HG03159 (cell line): ENCODE data around the gene KIAA0586.
"Not testable (repeated sequence)": the region's sequence is repeated elsewhere in the genome, so short reads cannot be mapped to it uniquely, and the experiment has no call there.

ENCODE experiments used
- ATAC-seq: cut with Tn5 transposase; IDR thresholded peaks from one replicate; pipeline ENCODE4 v1.9.1; 2021; ENCODE audit warnings: mild to moderate bottlenecking, moderate library complexity; ENCODE audit not compliant: unreplicated experiment

Gene KIAA0586

DNA sequence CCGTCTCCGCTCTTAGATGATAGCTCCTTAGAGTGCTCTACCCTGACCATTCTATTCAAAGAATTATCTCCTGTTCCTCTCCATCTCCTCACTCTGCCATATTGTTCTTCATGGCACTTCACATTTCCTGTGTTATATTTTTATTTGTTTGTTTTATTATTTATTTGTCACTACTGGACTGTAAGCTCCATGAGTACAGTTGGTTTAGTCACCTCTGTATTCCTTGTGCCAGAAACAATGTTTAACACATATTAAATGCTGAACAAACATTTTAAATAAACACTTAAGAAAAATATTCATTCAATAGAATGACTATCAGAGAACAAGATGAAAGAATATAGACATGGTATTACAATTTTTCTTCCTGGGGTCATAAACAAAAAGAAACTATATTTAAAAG, 35.6 kb downstream of the KIAA0586 start:
- no peak for ATAC-seq

DNA sequence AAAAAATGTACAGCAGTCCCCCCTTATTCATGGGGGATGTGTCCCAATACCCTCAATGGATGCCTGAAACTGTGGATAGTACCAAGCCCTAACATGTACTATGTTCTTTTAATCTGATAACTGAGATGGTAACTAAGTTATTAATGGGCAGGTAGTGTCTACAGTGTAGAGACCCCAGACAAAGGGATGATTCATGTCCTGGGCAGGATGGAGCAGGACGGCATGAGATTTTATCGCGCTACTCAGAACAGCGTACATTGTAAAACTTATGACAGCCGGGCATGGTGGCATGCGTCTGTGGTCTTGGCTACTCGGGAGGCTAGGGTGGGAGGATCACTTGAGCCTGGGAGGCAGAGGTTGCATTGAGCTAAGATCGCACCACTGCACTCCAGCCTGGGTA, 37.1 kb downstream of the KIAA0586 start:
- no peak for ATAC-seq

DNA sequence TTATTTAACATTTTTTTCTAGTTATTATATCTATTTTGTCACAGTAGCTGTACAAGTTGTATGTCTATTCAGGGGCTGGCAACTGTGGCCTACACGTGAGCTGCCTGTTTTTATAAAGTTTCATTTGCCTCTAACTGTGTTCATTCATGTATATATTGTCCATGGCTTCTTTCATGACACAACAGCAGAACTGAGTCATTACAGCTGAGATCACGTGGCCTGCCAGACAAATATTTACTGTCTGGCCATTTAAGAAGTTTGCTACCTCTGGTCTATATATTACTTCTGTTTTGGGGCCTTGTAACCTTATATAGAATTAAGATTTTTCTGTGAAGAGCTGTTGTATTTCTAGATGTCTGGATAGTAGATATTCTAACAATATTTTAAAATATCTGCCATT, 37.9 kb downstream of the KIAA0586 start:
- no peak for ATAC-seq

DNA sequence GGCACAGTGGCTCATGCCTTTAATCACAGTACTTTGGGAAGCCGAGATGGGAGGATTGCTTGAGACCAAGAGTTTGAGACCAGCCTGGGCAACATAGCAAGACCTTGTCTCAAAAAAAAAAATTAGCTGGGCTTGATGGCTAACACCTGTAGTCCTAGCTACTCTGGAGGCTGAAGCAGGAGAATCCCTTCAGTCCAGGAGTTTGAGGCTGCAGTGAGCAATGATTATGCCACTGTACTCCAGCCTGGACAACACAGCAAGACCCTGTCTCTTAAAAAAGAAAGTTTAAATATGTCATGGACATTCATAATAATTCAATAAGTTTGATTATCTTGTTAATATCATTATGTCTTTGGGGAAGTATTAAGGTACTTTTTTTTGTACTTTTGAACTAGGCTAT, 38.9 kb downstream of the KIAA0586 start:
- no peak for ATAC-seq

DNA sequence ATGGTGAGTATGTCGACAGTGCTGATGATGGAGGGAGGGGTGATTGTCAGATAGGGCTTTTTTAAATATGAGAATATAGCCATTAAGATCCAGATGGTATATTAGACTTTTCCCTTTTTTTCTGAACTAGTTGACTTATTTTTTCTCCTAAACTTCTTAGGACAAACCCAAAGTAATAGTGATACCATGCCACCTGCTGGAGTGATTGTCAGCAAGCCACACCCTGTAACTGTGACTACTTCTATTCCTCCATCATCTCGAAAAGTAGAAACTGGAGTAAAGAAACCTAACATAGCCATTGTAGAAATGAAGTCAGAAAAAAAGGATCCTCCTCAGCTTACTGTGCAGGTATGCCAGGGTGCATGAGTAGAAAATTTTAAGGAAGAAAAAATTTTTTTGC, 40.1 kb downstream of the KIAA0586 start:
- ATAC-seq, result no peak

DNA sequence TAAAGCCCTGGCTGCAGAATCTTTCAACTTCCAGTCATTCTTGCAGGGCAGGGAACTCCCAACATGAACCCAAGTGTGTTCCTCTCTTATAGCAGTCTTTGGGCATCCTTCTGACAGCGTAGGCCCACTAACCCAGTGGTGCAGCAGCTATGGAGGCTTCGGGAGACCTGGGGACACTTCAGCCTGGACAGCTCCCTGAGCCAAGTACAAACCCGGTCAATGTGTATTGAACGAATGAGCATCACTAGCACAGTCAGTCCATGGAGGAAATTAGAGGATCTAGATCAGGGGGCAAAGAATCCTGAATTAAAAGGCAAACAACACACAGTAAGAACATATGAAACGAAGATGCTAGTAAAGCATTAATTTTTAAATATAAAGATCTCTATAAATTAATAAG, 41.8 kb downstream of the KIAA0586 start:
- no peak for ATAC-seq

DNA sequence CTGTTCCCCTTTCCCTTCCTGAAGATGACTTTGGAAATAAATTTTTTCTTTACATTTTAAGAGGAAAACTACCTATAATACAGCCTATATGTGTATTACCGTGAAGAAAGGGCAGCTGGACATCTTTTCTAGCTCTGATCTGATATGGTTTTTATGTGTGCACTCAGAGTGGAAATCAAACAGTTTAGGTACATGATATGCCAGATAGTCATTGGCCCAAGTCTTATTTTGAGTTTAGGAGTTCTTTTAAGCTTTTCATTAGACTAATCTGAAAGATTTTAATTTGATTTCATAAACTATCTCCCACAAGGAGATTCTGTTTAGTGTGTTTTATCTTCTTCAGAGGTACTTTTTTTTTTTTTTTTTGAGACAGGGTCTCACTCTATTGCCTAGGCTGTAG, 48.8 kb downstream of the KIAA0586 start:
- ATAC-seq, result no peak

DNA sequence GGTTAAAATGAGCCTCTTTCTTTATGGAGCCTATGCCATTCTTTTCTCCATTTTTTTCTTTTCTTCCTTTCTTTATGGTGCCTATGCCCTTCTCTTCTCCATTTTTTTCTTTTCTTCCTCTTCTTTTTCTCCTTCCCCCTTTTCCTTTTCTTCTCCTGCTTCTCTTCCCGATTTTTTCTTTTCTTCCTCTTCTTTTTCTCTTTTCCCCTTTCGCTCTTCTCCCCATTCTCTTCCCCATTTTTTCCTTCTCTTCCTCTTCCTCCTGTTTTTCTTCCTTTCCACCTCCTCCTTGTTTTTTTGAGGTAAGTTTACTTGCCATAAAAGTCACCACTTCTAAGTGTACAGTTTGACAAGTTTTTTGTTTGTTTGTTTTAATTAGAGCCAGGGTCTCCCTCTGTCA, 50.1 kb downstream of the KIAA0586 start:
- no peak for ATAC-seq

DNA sequence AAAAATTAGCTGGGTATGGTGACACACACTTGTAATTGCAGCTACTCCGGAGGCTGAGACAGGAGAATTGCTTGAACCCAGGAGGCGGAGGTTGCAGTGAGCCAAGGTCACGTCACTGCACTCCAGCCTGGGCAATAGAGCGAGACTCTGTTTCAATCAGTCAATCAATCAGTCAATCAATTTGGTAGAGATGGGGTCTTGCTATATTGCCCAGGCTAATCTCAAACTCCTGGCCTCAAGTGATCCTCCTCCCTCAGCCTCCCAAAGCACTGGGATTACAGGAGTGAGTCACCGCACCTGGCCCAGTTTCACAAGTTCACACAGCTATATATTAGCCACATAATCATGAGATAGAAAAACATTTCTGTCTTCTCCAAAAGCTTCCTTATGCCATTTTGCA, 50.8 kb downstream of the KIAA0586 start:
- ATAC-seq, result not testable (repeated sequence)

DNA sequence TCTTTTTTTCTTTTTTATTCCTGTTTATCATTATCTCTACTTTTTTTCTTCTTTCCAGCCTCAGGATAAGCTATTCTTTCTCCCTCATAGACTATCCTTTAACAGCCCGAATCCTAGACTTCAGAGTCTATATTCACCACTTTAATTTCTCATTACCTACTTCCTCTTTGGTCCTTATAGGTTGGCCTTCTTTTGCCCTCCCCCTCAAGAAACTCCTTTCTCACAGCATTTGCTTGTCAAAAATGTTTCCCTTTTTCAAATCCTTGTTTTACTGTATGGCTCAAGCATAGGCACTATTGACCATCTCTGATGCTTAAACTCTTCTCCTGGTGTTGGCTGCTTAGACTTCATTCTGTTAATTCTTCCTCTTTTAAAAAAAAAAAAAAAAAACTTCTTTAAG, 52.5 kb downstream of the KIAA0586 start:
- no peak for ATAC-seq

DNA sequence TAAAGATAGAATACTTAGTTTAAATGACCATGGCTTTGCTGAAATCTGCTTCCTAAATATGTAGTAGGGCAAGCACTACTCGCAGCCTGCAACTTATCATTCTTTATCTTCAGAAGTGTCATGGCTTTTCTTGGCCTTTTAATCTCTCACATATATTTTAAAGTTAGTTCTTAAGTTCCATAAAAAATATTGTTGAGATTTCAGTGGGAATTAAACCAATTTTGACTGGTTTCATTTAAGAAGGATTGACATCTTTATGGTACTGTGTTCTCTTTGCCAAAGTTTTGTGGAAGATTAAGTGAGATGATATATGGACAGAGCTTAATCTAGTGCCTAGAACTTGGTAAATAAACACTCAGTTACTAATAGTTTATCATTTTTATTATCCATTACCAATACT, 56.7 kb downstream of the KIAA0586 start:
- no peak for ATAC-seq

DNA sequence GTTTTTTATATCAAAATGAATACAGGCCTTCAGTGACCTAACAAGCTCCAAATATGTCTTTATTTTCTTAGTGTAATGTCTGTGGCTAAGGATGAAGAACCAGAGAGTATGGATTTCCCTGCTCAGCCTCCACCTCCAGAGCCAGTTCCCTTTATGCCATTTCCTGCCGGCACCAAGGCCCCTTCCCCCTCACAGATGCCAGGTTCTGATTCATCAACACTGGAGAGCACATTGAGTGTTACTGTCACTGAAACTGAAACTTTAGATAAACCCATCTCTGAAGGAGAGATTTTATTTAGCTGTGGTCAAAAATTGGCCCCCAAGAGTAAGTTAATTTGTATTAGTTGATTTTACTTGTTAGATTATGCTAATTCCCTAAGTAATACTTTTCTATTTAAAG, 61.0 kb downstream of the KIAA0586 start:
- no peak for ATAC-seq

DNA sequence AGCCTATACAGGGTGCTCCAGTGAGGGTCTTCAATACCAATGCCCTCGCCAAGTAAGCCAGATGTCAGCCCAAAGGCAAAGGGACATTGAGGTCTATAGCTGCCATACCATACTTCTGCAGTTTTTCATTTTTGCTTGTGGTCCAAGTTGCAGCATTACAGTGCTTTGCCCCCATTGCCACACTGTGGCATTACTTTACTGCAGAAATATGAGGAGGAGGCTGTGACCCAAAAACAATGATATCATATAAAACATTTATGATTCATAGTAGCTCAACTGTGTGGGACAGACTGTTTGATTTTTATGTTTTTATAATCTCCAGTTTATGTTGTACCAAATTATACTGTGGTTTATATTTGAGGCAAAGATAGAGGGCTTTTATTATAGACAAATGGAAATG, 64.1 kb downstream of the KIAA0586 start:
- no peak for ATAC-seq

DNA sequence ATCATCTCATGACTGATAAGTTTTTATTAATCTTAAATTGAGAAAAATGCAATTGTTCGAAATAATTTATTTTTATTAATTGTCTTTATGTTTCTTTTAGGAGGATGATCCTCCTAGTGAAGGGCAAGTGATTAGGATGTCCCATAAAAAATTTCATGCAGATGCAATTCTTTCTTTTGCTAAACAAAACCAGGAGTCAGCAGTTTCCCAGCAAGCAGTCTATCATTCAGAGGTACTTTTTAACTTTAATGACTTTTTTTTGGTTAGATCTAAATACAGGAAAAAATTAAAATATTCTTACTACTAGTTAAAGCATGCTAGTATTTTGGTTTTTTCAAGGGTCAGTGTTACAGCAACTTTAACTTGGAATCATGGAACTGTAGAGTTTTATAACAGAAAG, 64.5 kb downstream of the KIAA0586 start:
- no peak for ATAC-seq

DNA sequence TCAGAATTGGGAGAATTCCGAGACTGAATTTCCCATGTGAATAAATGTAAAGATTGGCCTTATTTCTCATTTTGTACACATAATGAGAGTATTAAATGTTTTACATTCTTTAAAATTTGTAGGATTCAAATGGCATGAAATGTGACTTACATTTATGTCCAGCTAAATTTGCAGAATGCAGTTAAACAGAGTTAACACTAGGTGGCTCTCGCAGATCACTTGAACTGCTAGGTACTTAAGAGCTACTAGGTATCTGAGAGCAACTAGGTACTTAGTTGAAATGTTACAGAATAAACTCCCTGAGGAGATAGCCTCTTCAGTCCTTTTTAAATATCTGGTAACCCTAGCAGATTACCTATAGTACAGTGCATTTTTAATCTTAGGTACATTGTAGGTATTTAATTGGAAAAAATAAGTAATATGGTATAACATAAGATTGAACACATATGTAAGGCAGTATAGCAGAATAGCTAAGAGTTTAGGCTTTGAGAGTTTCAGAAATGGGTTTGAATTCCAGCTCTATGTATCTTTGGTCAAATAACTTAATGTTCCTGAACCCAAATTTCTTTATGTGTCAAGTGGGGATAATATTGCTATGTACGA, 73.8 kb downstream of the KIAA0586 start:
- no peak for ATAC-seq

DNA sequence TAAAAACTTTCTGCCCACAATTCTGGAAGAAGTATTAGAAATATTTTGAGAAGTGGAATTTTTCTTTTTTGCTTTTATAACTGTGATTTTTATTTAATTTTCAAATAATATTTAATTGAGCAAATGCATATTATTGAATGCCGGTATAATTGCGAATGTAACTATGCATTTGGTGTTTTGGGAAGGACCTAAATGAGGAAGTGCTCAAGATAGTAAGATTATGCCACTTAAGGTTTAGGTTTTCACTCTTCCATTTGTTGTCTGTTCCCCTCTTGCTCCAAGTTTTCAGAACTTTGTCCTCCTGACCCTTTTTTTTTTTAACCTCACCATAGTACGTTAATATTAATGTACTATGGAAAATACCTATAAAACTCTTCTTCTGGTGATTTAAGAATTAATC, 85.8 kb downstream of the KIAA0586 start:
- ATAC-seq, result no peak

DNA sequence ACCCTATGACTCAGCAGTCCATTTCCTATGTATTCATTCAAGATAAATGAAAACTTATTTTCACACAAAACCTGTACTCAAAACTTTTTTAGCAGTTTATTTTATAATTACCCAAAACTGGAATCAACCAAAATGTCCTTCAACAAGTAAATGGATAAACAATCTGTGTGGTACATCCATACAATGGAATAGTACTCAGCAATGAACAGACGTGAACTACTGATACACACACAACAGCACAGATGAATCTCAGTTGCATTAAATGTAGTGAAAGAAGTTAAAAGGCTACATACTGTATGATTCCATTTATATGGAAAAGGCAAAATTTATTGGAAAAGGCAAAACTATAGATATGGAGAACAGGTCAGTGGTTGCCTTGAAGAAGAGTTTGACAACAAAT, 90.1 kb downstream of the KIAA0586 start:
- no peak for ATAC-seq

DNA sequence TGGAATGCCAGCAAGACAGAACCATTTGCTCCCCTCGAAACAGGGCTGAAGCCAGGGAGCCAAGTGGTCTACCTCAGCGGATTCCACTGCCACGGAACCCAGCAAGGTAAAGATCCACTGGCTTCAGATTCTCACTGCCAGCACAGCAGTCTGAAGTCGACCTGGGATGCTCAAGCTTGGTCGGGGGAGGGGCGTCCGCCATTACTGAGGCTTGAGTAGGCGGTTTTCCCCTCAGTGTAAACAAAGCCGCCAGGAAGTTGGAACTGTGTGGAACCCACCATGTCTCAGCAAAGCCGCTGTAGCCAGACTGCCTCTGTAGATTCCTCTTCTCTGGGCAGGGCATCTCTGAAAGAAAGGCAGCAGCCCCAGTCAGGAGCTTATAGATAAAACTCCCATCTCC, 98.2 kb downstream of the KIAA0586 start:
- not testable (repeated sequence) for ATAC-seq

DNA sequence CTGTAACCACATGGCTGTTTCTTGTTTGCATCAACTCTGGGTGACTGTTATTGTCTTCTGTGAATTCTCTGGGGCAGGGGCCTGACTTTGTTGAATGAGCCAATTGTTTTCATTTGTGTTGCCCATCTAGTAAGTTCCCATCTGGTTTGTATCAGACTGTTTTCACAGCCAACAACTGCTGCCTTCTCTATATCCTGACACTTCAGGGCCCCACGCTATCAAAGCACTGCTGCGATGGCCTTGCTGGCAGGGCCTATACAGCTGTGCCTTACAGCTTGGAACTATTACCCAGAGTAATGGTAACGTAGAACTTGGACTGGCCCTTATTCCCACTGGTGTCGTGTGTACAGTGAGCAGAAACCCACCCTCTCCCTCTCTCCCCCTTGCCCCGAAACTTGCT, 105.9 kb downstream of the KIAA0586 start:
- no peak for ATAC-seq

DNA sequence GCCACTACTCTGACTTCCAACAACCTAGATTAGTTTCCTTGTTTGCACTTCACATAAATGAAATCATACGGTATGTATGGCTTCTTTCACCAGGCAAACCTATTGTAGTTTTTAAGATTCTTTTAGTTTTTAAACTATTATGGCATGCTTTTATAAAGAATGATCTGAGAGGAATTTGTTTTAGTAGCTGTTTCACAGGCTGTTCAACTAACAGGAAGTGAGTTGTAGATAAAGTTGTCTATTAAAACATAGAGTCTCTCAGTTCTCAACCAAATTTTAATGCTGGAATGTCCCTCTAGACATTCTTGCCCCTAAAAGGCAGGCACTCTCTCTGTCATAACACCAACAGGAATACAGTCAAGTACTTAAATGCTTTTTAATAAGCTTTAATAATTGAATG, 107.5 kb downstream of the KIAA0586 start:
- ATAC-seq, result no peak

DNA sequence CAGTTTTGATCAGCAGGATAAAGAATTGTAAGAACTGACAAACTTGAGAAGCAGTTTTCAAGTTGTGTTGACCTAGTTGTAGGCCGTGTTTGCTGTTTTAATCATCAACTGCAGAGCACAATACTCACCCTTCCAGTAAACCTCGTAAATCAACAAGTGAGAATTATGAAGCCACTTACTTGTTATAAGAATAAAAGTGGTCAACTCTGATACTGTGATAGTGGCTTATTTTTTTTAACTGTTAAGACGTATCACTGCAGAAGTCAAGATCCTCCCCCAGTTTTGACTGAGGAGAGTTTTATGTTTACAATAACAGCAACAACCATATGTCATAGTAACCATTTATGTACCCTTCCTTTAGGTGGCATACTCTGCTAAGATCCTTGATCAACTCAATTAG, 109.5 kb downstream of the KIAA0586 start:
- no peak for ATAC-seq

DNA sequence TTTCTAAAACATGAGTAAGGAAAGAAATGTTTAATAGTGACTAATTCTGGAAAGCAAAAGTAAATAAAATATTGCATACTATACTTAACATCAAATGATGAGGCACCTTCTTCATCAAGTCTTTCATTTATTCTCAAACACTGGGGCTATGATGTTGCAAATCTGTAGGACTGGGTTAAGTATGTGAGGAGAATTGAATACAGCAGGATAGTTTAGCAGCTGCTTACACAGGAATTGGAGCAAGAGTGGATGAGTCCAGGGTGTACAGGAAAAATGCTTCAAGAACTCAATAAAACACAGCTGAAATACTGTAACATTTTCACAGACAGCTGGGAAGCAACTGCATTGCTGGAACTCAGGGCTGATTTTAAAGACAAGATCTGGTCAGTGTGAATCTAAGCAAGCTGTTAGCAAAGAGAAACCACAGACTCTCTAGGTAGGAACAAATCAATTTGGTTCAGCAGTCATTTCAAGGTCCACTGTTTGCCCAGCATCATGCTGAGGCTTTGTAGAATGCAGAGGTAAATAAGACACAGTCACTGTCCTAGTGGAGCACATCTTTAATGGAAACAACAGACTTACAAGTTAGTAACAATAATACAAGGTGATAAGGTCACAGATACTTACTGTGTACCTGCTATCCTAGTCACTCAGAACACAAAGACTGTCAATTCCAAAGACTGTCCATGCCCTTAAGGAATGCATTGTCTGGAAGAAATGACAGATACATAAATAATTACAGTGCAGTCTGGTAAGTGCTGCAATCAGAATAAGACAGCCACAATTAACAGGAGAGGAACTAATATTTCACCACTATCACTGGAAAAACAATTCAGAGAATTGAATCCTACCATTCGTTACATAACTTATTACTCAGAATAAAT, 113.5 kb downstream of the KIAA0586 start:
- no peak for ATAC-seq

DNA sequence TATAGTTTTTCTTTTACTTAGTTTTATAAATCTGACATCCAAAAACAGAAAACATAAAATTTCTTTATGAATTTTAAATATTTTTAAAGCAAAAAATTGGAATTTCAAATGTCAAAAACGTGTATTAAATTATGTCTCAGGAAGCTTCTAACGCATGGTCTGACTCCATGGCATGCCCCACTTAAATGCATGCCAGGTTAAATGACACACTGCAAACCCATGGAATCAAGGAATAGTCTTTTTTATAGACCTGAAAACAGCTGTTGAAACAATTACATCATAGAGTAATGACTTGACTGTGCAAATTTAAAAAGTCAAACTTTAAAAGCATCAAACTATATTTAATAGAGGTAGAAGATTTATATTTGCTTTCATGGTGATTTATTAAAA, 114.1 kb downstream of the KIAA0586 start:
- no peak for ATAC-seq
